ENCODE data around the gene FGD4.

Gene FGD4

DNA sequence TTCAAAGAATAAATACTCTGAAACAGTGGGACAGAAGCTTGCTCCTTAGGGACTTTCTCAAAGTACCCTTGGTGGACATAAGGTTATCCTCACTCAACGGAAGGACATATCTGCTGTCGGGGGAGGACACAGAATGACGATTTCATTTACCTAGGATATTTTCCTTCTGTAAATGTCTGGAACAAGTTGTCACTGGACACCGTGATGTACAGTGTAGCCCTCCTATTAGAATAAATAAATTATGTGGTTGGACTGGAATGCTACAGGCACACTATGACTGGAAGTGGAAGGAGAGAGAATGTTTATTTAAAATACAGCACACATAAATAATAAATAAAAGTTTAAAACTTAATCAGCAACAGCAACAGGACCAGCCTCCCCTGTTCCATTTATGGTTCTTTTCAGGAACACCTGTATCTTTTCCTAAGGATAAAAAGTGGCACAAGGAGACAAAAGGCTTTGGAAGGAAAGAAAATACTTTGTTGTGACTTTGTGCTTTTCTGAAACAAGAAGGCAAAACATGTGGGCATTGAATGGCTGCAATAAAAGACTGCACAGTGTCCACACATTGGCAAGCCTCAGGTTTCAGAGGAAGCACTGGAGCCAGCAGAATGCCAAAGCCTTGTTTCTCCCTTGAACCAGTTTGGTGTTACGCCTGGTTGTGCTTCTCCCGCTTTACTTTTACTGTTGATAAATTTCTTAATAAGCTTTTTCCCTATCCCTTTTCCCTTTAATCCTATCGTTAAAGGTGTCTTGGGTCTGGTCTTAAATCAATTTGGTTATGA, 36.8 kb downstream of the FGD4 start:
- Histone ChIP-seq H3K4me3 (ENCODE audit: low read depth in 1 of 2, low read length in 2 of 2) (no peak overlapping the region), H2AFZ (ENCODE audit: low read depth, low read length) (no peak overlapping the region), H4K20me1 (ENCODE audit: insufficient read depth, low read length) (no peaks in the 10 kb centered on the region), H3K36me3 (ENCODE audit: insufficient read depth, low read length) (no peaks in the 10 kb centered on the region), H3K79me2 (ENCODE audit: insufficient read depth, low read length) (no peaks in the 10 kb centered on the region), H3K27ac (ENCODE audit: low read length) (no peak overlapping the region), H3K9ac (ENCODE audit: low read depth, low read length) (no peak overlapping the region), H3K4me2 (ENCODE audit: insufficient read depth, low read length) (no peak overlapping the region), H3K4me1 (ENCODE audit: insufficient read depth, low read length) (no peaks in the 10 kb centered on the region), H3K27me3 (ENCODE audit: insufficient read depth, low read length, poor library complexity) (peaks cover under 1% of the 10 kb centered on the region), H3K9me3 (ENCODE audit: insufficient read depth, low read length, severe bottlenecking) (no peaks in the 10 kb centered on the region)
- TF ChIP-seq EZH2 (IDR thresholded peaks at IDR 0.05; ENCODE audit: borderline replicate concordance, low read depth, low read length, severe bottlenecking): no peak
- TF ChIP-seq, protein P1, sequence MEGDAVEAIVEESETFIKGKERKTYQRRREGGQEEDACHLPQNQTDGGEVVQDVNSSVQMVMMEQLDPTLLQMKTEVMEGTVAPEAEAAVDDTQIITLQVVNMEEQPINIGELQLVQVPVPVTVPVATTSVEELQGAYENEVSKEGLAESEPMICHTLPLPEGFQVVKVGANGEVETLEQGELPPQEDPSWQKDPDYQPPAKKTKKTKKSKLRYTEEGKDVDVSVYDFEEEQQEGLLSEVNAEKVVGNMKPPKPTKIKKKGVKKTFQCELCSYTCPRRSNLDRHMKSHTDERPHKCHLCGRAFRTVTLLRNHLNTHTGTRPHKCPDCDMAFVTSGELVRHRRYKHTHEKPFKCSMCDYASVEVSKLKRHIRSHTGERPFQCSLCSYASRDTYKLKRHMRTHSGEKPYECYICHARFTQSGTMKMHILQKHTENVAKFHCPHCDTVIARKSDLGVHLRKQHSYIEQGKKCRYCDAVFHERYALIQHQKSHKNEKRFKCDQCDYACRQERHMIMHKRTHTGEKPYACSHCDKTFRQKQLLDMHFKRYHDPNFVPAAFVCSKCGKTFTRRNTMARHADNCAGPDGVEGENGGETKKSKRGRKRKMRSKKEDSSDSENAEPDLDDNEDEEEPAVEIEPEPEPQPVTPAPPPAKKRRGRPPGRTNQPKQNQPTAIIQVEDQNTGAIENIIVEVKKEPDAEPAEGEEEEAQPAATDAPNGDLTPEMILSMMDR (IDR thresholded peaks at IDR 0.05; ENCODE audit: borderline replicate concordance, extremely low read depth, low read length, poor library complexity, severe bottlenecking): no peak
- ATAC-seq (ENCODE audit: insufficient read depth, low read depth) (no peak), DNase-seq (no peak)

DNA sequence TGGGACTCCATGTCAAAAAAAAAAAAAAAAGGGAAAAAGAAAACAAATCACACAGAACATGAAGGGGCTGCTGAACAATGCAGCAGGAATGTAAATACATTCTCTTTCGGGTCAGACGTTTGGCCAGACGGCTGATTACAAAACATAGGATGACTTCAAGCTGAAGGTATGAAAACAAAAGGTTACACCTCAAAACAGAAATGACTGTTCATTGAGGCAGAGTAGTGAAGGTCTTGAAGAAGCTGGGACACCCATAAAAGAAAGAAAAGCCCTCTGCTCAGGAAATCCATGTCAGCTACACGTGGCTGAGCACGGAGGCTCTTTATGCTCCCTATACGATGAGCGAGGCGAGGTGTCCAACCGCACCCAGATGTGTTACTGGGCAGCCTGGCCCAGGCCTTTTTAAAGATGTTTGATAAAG, 37.7 kb downstream of the FGD4 start:
- no peaks in the 10 kb centered on the region for H3K4me1 ChIP-seq (ENCODE audit: insufficient read depth, low read length)
- H3K4me3 ChIP-seq (ENCODE audit: low read depth in 1 of 2, low read length in 2 of 2): no peak overlapping the region
- H3K36me3 ChIP-seq (ENCODE audit: insufficient read depth, low read length): no peaks in the 10 kb centered on the region
- DNase-seq (no peak), ATAC-seq (ENCODE audit: insufficient read depth, low read depth) (no peak)
- no peaks in the 10 kb centered on the region for H3K27me3 ChIP-seq (ENCODE audit: insufficient read depth, low read length, poor library complexity)
- no peaks in the 10 kb centered on the region for H3K79me2 ChIP-seq (ENCODE audit: insufficient read depth, low read length)
- no peak overlapping the region for H3K27ac ChIP-seq (ENCODE audit: low read length)
- no peaks in the 10 kb centered on the region for H3K9me3 ChIP-seq (ENCODE audit: insufficient read depth, low read length, severe bottlenecking)
- no peak overlapping the region for H3K4me2 ChIP-seq (ENCODE audit: insufficient read depth, low read length)
- no peak overlapping the region for H3K9ac ChIP-seq (ENCODE audit: low read depth, low read length)
- TF ChIP-seq, protein P1 (IDR thresholded peaks at IDR 0.05; ENCODE audit: borderline replicate concordance, extremely low read depth, low read length, poor library complexity, severe bottlenecking): no peak
- no peak for TF ChIP-seq EZH2 (IDR thresholded peaks at IDR 0.05; ENCODE audit: borderline replicate concordance, low read depth, low read length, severe bottlenecking)
- no peak overlapping the region for H2AFZ ChIP-seq (ENCODE audit: low read depth, low read length)
- H4K20me1 ChIP-seq (ENCODE audit: insufficient read depth, low read length): no peaks in the 10 kb centered on the region

DNA sequence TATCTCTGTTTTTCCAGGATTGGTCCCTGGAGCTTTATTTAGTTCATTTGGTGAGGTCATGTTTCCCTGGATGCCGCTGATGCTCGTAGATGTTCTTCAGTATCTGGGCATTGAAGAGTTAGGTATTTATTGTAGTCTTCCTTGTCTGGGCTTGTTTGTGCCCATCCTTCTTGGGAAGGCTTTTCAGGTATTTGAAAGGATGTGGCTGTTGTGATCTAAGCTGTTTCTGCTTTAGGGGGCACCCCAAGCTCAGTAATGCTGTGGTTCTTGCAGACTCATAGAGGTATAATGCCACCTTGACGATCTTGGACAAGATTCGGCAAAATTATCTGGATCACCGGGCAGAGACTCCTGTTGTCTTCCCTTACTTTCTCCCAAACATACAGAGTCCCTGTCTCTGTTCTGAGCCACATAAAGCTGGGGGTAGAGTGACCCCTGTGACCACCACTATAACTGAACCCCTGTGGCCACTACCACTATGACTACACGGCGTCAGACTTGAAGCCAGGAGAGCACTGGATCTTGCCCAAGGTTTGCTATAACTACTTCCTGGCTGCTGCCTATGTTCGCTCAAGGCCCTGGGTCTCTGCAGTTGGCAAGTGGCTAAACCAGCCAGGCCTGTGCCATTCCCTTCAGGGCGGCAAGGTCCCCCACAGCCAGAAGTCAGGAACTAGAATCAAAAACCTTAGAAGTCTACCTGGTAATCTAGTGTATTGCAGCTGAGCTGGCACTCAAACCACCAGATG, 40.9 kb downstream of the FGD4 start:
- no peaks in the 10 kb centered on the region for H3K36me3 ChIP-seq (ENCODE audit: insufficient read depth, low read length)
- ATAC-seq (ENCODE audit: insufficient read depth, low read depth) (no peak), DNase-seq (no peak)
- TF ChIP-seq, protein P1 (IDR thresholded peaks at IDR 0.05; ENCODE audit: borderline replicate concordance, extremely low read depth, low read length, poor library complexity, severe bottlenecking): no peak
- no peak for TF ChIP-seq EZH2 (IDR thresholded peaks at IDR 0.05; ENCODE audit: borderline replicate concordance, low read depth, low read length, severe bottlenecking)
- H3K4me1 ChIP-seq (ENCODE audit: insufficient read depth, low read length): no peaks in the 10 kb centered on the region
- H3K27ac ChIP-seq (ENCODE audit: low read length): no peak overlapping the region
- no peak overlapping the region for H3K9ac ChIP-seq (ENCODE audit: low read depth, low read length)
- no peak overlapping the region for H2AFZ ChIP-seq (ENCODE audit: low read depth, low read length)
- H3K4me2 ChIP-seq (ENCODE audit: insufficient read depth, low read length): no peak overlapping the region
- H3K4me3 ChIP-seq (ENCODE audit: low read depth in 1 of 2, low read length in 2 of 2): no peak overlapping the region
- H3K79me2 ChIP-seq (ENCODE audit: insufficient read depth, low read length): no peaks in the 10 kb centered on the region
- H4K20me1 ChIP-seq (ENCODE audit: insufficient read depth, low read length): no peaks in the 10 kb centered on the region
- no peaks in the 10 kb centered on the region for H3K27me3 ChIP-seq (ENCODE audit: insufficient read depth, low read length, poor library complexity)
- no peaks in the 10 kb centered on the region for H3K9me3 ChIP-seq (ENCODE audit: insufficient read depth, low read length, severe bottlenecking)
